HUES48 (cell line): ENCODE results near the gene IL36A.

ENCODE experiments used
- H3K27ac ChIP-seq: one replicate; pipeline ENCODE4 v1.7.0; 2013; ENCODE audit warnings: low read depth, low read length, inconsistent platforms
- H3K27me3 ChIP-seq: 2 replicates; pipeline ENCODE4 v1.6.1; 2013; ENCODE audit warnings: mild to moderate bottlenecking, low read length; ENCODE audit not compliant: control insufficient read depth, insufficient read depth
- H3K36me3 ChIP-seq: 2 replicates; pipeline ENCODE4 v1.6.1; 2013; ENCODE audit warnings: low read length; ENCODE audit not compliant: control insufficient read depth, insufficient read depth
- H3K4me1 ChIP-seq: 2 replicates; pipeline ENCODE4 v1.6.1; 2013; ENCODE audit warnings: mild to moderate bottlenecking, low read length; ENCODE audit not compliant: control insufficient read depth, insufficient read depth
- H3K4me3 ChIP-seq: 2 replicates; pipeline ENCODE4 v1.5.1; 2013; ENCODE audit warnings: mild to moderate bottlenecking, low read depth, low read length
- H3K9ac ChIP-seq: 2 replicates; pipeline ENCODE4 v1.6.1; 2013; ENCODE audit warnings: mild to moderate bottlenecking, low read depth, low read length, moderate library complexity
- H3K9me3 ChIP-seq: 2 replicates; pipeline ENCODE4 v1.6.1; 2013; ENCODE audit warnings: low read length; ENCODE audit not compliant: control insufficient read depth, insufficient read depth

IL36A gene

GRCh38 chr2:113007250-113007649 lies 2.0 kb downstream of the IL36A start:
- Histone ChIP-seq H3K9me3 (no peaks in the 10 kb centered on the region; the same call in 1 of the 2 replicates), H3K4me1 (no peaks in the 10 kb centered on the region), H3K27ac (no peak overlapping the region), H3K36me3 (no peaks in the 10 kb centered on the region), H3K4me3 (no peak overlapping the region), H3K27me3 (no peaks in the 10 kb centered on the region), H3K9ac (no peak overlapping the region)

GRCh38 chr2:113009622-113010021 lies 4.4 kb downstream of the IL36A start:
- Histone ChIP-seq H3K4me3 (no peak overlapping the region), H3K9ac (no peak overlapping the region), H3K27me3 (no peaks in the 10 kb centered on the region), H3K27ac (no peak overlapping the region), H3K9me3 (no peaks in the 10 kb centered on the region; the same call in 1 of the 2 replicates), H3K36me3 (no peaks in the 10 kb centered on the region), H3K4me1 (no peaks in the 10 kb centered on the region)

GRCh38 chr2:113010088-113010487 lies 4.8 kb downstream of the IL36A start:
- no peaks in the 10 kb centered on the region for H3K4me1 ChIP-seq
- no peak overlapping the region for H3K9ac ChIP-seq
- H3K36me3 ChIP-seq = no peaks in the 10 kb centered on the region
- H3K27me3 ChIP-seq = no peaks in the 10 kb centered on the region
- H3K27ac ChIP-seq = no peak overlapping the region
- no peak overlapping the region for H3K4me3 ChIP-seq
- H3K9me3 ChIP-seq = no peaks in the 10 kb centered on the region; the same call in 1 of the 2 replicates

- Histone ChIP-seq H3K27ac (no peak overlapping the region), H3K9me3 (peaks cover 3% of the 10 kb centered on the region), H3K36me3 (no peaks in the 10 kb centered on the region), H3K4me3 (no peak overlapping the region), H3K9ac (no peak overlapping the region), H3K27me3 (no peaks in the 10 kb centered on the region), H3K4me1 (no peaks in the 10 kb centered on the region)
These were observed 5.8 kb downstream of the IL36A start for GRCh38 chr2:113011108-113011507.

- Histone ChIP-seq H3K9me3 (peaks cover 9% of the 10 kb centered on the region), H3K27me3 (no peaks in the 10 kb centered on the region), H3K27ac (no peak overlapping the region), H3K4me1 (no peaks in the 10 kb centered on the region), H3K36me3 (no peaks in the 10 kb centered on the region), H3K9ac (no peak overlapping the region), H3K4me3 (no peak overlapping the region)
These were observed 7.4 kb downstream of the IL36A start for GRCh38 chr2:113012436-113013335.

GRCh38 chr2:113013336-113013661 lies 8.0 kb downstream of the IL36A start:
- Histone ChIP-seq H3K27ac (no peak overlapping the region), H3K4me3 (no peak overlapping the region), H3K27me3 (no peaks in the 10 kb centered on the region), H3K4me1 (no peaks in the 10 kb centered on the region), H3K9me3 (peaks cover 10% of the 10 kb centered on the region), H3K36me3 (no peaks in the 10 kb centered on the region), H3K9ac (no peak overlapping the region)

GRCh38 chr2:113014067-113014466 lies 8.8 kb downstream of the IL36A start:
- Histone ChIP-seq H3K9me3 (peaks cover 18% of the 10 kb centered on the region), H3K27me3 (no peaks in the 10 kb centered on the region), H3K27ac (no peak overlapping the region), H3K36me3 (no peaks in the 10 kb centered on the region), H3K4me3 (no peak overlapping the region), H3K9ac (no peak overlapping the region), H3K4me1 (no peaks in the 10 kb centered on the region)

GRCh38 chr2:113015042-113015441 lies 9.8 kb downstream of the IL36A start:
- H3K9ac ChIP-seq = no peak overlapping the region
- no peaks in the 10 kb centered on the region for H3K27me3 ChIP-seq
- no peak overlapping the region for H3K4me3 ChIP-seq
- H3K4me1 ChIP-seq = no peaks in the 10 kb centered on the region
- no peak overlapping the region for H3K27ac ChIP-seq
- H3K36me3 ChIP-seq = no peaks in the 10 kb centered on the region
- H3K9me3 ChIP-seq = peaks cover 19% of the 10 kb centered on the region

- Histone ChIP-seq H3K27ac (no peak overlapping the region), H3K4me1 (no peaks in the 10 kb centered on the region), H3K4me3 (no peak overlapping the region), H3K27me3 (no peaks in the 10 kb centered on the region), H3K9ac (no peak overlapping the region), H3K9me3 (peaks cover 19% of the 10 kb centered on the region), H3K36me3 (no peaks in the 10 kb centered on the region)
These were observed 10.4 kb downstream of the IL36A start for GRCh38 chr2:113015655-113016054.

GRCh38 chr2:113018509-113018908 lies 13.2 kb downstream of the IL36A start:
- Histone ChIP-seq H3K27ac (no peak overlapping the region), H3K9me3 (peaks cover 19% of the 10 kb centered on the region), H3K4me3 (no peak overlapping the region), H3K4me1 (no peaks in the 10 kb centered on the region), H3K36me3 (no peaks in the 10 kb centered on the region), H3K9ac (no peak overlapping the region), H3K27me3 (no peaks in the 10 kb centered on the region)

GRCh38 chr2:113021312-113021711 lies 16.1 kb downstream of the IL36A start:
- Histone ChIP-seq H3K9me3 (peaks cover 15% of the 10 kb centered on the region), H3K4me1 (no peaks in the 10 kb centered on the region), H3K4me3 (no peak overlapping the region)

More at GRCh38 chr2:113021312-113021711, 16.1 kb downstream of the IL36A start:
- no peak overlapping the region for H3K9ac ChIP-seq
- no peaks in the 10 kb centered on the region for H3K27me3 ChIP-seq
- no peak overlapping the region for H3K27ac ChIP-seq
- no peaks in the 10 kb centered on the region for H3K36me3 ChIP-seq
